Measurements from ENCODE around the gene WDR33.
"Not testable (repeated sequence)": the region's sequence is repeated elsewhere in the genome, so short reads cannot be mapped to it uniquely, and the experiment has no call there.

The WDR33 gene

GRCh38 chr2:127829845-127830246 is 18.9 kb upstream of the WDR33 start:
- Histone ChIP-seq H3K36me3 (ENCODE audit: insufficient read depth, low read length) (peaks cover 11% of the 10 kb centered on the region; the same call in 1 of the 2 replicates), H3K27ac (ENCODE audit: low read depth, low read length, poor library complexity, severe bottlenecking) (peak overlapping the region; percentile 99), H4K20me1 (ENCODE audit: insufficient read depth, low read length) (no peaks in the 10 kb centered on the region), H3K4me2 (ENCODE audit: low read length) (peak overlapping the region; percentile 62), H3F3A (ENCODE audit: insufficient read depth, low read length) (no peaks in the 10 kb centered on the region; the same call in 1 of the 2 replicates), H3K27me3 (ENCODE audit: insufficient read depth, low read length) (no peaks in the 10 kb centered on the region), H2AFZ (ENCODE audit: low read length) (no peak overlapping the region), H3K4me1 (ENCODE audit: insufficient read depth, low read length, severe bottlenecking) (peaks cover 53% of the 10 kb centered on the region), H3K4me3 (ENCODE audit: low read depth, low read length, poor library complexity, severe bottlenecking) (peak overlapping the region; percentile 29), H3K9ac (ENCODE audit: low read length) (peak overlapping the region; percentile 62), H3K9me2 (ENCODE audit: low read depth, low read length) (no peaks in the 10 kb centered on the region), H3K9me3 (ENCODE audit: low read length) (peaks cover 9% of the 10 kb centered on the region; the same call in 1 of the 2 replicates), H3K79me2 (ENCODE audit: insufficient read depth, low read length) (no peaks in the 10 kb centered on the region)
- TF ChIP-seq CTCF (IDR thresholded peaks at IDR 0.05; ENCODE audit: low read length) = no peak
- no peak for TF ChIP-seq EZH2 (IDR thresholded peaks at IDR 0.05; ENCODE audit: borderline replicate concordance, low read length)

- H3K36me3 ChIP-seq (ENCODE audit: insufficient read depth, low read length) = peaks cover 11% of the 10 kb centered on the region; the same call in 1 of the 2 replicates
- not testable (repeated sequence) for H4K20me1 ChIP-seq (ENCODE audit: insufficient read depth, low read length); H3F3A ChIP-seq (ENCODE audit: insufficient read depth, low read length); H3K9me2 ChIP-seq (ENCODE audit: low read depth, low read length); H3K9ac ChIP-seq (ENCODE audit: low read length); H3K79me2 ChIP-seq (ENCODE audit: insufficient read depth, low read length); H3K9me3 ChIP-seq (ENCODE audit: low read length); H3K4me2 ChIP-seq (ENCODE audit: low read length); H3K27me3 ChIP-seq (ENCODE audit: insufficient read depth, low read length); H3K27ac ChIP-seq (ENCODE audit: low read depth, low read length, poor library complexity, severe bottlenecking); H2AFZ ChIP-seq (ENCODE audit: low read length); H3K4me3 ChIP-seq (ENCODE audit: low read depth, low read length, poor library complexity, severe bottlenecking)
- peaks cover 32% of the 10 kb centered on the region for H3K4me1 ChIP-seq (ENCODE audit: insufficient read depth, low read length, severe bottlenecking)
Measured at GRCh38 chr2:127826708-127827107, 15.7 kb upstream of the WDR33 start.

- Histone ChIP-seq H3K79me2 (ENCODE audit: insufficient read depth, low read length) (no peaks in the 10 kb centered on the region), H3F3A (ENCODE audit: insufficient read depth, low read length) (no peaks in the 10 kb centered on the region), H3K27me3 (ENCODE audit: insufficient read depth, low read length) (no peaks in the 10 kb centered on the region), H3K9ac (ENCODE audit: low read length) (no peak overlapping the region), H3K4me2 (ENCODE audit: low read length) (no peak overlapping the region), H3K4me3 (ENCODE audit: low read depth, low read length, poor library complexity, severe bottlenecking) (no peak overlapping the region), H3K36me3 (ENCODE audit: insufficient read depth, low read length) (peaks cover 11% of the 10 kb centered on the region; the same call in 1 of the 2 replicates), H4K20me1 (ENCODE audit: insufficient read depth, low read length) (no peaks in the 10 kb centered on the region), H3K27ac (ENCODE audit: low read depth, low read length, poor library complexity, severe bottlenecking) (no peak overlapping the region), H3K4me1 (ENCODE audit: insufficient read depth, low read length, severe bottlenecking) (peaks cover 26% of the 10 kb centered on the region), H3K9me3 (ENCODE audit: low read length) (peaks cover 12% of the 10 kb centered on the region), H3K9me2 (ENCODE audit: low read depth, low read length) (no peaks in the 10 kb centered on the region), H2AFZ (ENCODE audit: low read length) (no peak overlapping the region)
- no peak for TF ChIP-seq CTCF (IDR thresholded peaks at IDR 0.05; ENCODE audit: low read length)
Measured at GRCh38 chr2:127826047-127826446, 15.1 kb upstream of the WDR33 start.

GRCh38 chr2:127820080-127820668 is 9.2 kb upstream of the WDR33 start:
- peaks cover 27% of the 10 kb centered on the region for H3K9me3 ChIP-seq (ENCODE audit: low read length)
- no peak overlapping the region for H3K4me3 ChIP-seq (ENCODE audit: low read depth, low read length, poor library complexity, severe bottlenecking)
- H4K20me1 ChIP-seq (ENCODE audit: insufficient read depth, low read length) = no peaks in the 10 kb centered on the region
- no peak overlapping the region for H3K9ac ChIP-seq (ENCODE audit: low read length)
- H3K27me3 ChIP-seq (ENCODE audit: insufficient read depth, low read length) = no peaks in the 10 kb centered on the region
- TF ChIP-seq CTCF (IDR thresholded peaks at IDR 0.05; ENCODE audit: low read length) (no peak), EZH2 (IDR thresholded peaks at IDR 0.05; ENCODE audit: borderline replicate concordance, low read length) (no peak)
- no peak overlapping the region for H3K27ac ChIP-seq (ENCODE audit: low read depth, low read length, poor library complexity, severe bottlenecking)
- no peaks in the 10 kb centered on the region for H3K9me2 ChIP-seq (ENCODE audit: low read depth, low read length)
- H3F3A ChIP-seq (ENCODE audit: insufficient read depth, low read length) = no peaks in the 10 kb centered on the region
- no peaks in the 10 kb centered on the region; the same call in 1 of the 2 replicates for H3K36me3 ChIP-seq (ENCODE audit: insufficient read depth, low read length)
- no peaks in the 10 kb centered on the region for H3K79me2 ChIP-seq (ENCODE audit: insufficient read depth, low read length)
- H3K4me2 ChIP-seq (ENCODE audit: low read length) = no peak overlapping the region
- H3K4me1 ChIP-seq (ENCODE audit: insufficient read depth, low read length, severe bottlenecking) = no peaks in the 10 kb centered on the region
- no peak overlapping the region for H2AFZ ChIP-seq (ENCODE audit: low read length)

All from OCI-LY1 (cell line).